ENCODE data around the gene CASZ1.

CASZ1 gene

DNA sequence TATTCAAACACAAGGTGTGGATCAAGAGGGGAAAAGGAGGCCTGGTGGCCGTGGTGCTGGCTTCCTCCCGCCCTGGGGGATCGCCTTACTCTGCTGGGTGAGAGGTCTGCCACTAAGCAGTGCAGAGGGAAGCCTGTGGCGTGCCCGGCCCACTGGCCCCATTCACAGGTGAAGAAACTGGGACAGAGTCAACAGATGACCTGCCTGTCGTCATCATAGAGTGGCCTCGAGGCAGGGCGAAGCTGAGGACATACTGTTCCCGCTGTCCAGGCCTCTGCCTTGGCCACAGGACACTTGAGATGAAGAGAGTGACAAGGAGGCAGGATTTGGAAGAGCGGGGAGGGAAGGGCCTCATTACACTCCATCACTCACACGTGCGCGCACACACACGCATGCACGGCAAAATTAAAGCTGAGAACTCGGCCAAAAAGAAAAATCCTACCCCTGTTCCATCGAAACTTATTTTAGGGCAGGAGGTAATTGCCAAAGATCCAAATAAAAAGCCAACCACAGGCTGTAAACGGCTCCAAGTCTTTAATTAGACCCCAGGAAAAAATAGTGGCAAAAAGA lies 50.5 kb downstream of the CASZ1 start:
- ATAC-seq: no peak
- no peak for DNase-seq

DNA sequence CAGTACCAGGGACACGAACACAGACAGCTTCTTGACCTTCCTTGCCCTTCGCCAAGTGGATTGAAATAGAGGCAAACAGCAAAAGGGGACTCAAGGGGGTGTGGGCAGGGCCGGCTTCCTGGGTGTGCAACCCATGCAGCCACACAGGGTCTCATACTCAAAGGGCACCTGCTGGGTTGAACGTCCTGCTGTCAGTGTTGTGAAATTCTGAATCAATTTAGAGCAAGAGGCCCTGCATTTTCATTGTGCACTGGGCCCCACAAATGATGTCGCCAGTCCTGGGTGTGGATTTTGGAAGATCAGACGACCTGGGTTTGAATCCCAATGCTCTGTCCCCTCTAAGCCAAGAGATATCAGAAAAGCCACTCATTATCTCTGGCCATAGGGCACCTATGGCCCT lies 51.1 kb downstream of the CASZ1 start:
- ATAC-seq: no peak
- DNase-seq: no peak

DNA sequence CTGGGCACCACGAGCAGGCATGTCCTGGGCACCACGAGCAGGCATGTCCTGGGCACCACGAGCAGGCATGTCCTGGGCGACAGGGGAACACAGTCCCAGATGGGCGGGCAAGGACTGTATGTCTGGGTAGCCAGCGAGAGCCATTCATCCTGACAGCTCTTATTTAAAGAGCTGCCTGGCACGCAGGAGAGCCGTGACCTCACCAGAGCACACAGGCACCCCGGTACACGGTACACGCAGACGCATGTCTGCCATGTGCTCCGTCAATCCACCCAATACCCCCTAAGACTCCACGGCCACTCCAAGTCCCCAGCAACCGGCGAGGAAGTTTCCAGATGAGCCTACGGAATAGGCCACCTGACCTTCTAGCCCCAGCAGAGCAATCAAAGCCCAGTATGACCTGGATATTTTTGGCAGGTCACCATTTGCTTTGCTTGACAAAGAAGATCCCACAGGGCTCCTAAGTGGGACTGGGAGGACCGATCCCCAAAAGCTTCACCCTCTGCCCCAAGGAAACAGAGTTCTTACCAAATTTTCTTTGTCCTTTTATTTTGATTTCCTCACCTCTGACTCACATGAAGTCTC lies 51.7 kb downstream of the CASZ1 start:
- no peak for ATAC-seq
- no peak for DNase-seq

DNA sequence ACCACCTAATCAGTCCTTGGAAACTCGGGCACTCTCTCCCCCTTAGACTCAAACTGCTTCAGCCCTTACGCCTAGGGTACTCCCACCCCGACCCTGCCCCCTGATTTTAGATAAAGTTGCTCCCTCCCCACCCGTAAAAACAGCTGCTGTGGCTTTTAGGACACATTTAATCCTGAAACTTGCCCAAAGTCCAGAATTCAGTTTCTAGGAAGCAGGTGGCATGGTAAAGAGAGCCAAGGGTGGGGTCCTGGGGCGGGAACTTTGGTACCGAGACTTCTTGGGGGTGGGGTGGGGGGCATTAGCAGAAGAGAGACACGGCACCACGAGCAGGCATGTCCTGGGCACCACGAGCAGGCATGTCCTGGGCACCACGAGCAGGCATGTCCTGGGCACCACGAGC lies 52.4 kb downstream of the CASZ1 start:
- DNase-seq: no peak
- ATAC-seq: no peak

DNA sequence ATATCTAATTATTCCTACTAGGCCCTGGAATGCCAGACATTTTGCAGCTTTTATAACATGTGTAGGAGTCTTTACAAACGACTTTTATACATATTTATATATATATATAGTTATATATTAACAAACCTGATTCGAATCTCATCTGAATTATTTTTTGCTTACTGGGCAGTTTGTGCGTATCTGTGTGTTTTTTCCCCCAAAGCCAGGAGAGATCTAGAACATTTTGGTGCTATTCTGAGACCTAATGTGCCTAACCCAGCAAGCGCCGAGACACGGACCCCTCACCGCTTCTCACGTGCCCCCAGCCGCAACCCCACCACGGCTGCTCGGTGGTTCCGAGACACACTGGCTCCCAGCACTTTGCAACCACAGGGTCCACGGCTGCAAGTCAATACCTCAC lies 54.8 kb downstream of the CASZ1 start:
- DNase-seq (no peak), ATAC-seq (no peak)

DNA sequence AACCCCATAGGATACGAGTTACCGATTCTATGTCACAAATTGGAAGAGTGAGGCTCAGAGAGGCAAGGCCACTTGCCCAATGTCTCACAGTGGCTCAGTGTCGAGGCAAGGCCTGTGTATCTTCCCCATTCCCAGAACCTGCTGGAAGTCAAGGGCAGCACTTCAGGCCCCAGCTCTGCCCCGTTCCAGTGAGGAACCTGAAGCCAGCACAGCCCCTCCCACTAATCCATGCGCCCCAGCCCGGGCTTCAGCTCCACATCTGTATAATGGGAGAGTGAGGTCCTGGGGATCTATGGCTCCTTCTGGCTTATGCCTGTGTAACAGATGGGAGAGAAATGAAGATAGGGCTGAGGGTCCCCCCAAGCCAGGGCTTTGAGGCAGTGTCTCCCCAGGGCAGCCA lies 56.3 kb downstream of the CASZ1 start:
- no peak for ATAC-seq
- DNase-seq: no peak

DNA sequence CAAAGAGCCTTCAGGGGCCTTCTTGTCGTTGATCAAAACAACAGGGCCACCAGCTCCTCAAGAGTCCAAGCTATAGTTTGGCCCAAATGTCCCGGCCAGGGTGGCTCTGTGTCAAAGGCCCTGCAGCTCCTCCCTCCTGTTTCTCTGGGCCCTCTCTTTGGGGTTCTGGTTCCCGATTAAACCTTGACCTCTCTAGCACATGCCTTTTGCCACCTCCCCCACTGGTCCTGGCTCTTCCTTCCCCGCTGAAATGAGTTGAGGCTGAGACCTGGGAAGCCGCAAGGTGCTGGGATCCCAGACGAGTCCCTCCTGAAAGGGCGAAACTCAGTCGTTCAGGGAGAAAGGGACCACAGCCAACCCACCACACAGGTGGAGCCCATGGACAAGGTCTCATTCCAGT lies 56.9 kb downstream of the CASZ1 start:
- ATAC-seq (no peak), DNase-seq (no peak)

DNA sequence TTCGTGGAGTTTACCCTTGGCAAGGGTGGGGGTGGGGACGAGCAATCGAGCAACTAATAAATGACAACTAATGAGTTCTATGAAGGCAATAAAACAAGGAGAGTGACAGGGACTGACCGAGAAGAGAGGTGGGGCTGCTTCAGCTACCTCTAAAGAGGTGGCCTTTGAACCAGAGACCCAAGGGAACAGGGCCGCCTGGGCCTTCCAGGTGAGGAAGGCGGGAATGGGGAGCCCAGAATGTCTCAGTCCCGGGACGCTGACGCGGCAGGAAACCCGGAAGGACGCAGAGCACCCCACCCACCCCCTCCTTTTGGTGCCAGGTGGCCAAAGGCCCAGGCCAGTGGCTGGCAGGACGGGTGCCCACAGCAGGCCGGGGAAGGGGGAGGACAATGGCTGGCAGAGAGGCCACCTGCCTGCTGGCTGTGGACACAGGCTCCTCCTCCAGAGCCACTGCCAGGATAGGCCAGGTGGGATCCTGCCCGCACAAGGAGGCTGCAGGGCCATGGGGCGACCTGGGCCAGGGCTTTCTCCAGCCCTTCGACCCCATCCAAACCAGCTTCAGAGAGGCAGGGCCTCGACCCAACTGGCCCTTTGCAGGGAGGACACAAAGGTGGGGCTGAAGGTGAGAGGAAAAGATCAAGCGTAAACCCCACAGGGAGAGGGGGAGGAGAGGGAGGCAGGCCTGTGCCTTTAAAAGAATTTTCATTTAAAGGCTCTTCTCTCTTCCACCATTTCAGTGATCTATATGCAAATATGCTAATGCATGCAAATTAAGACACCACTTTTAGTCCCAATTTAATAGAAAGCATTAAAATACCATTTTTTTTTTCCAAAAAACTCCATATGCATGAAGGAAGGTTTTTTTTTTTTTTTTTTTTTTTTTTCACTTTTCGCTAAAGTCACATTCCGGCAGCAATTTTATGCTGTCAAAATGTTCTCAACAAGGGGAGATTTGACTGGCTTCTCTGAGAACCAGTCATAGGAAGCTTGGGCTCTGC lies 58.1 kb downstream of the CASZ1 start:
- DNase-seq: no peak
- no peak for ATAC-seq

DNA sequence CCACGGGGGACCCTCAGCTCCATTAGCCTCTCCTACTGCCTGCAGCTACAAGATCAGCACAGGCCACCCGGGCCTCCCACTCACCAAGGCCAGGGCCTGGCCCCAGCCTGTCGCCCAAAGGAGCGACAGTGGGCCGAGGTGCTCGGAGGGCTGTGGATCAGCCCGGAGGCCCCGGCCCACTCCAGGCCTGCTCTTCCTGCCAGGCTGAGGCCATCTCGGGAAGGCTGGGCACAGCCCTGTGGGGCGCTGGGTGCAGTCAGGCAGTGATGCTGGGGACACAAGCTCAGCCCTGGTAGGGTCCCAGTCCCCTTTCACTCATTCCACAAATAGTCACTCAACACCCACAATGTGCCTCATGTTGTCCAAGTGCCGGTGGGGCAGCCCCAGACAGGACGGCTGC lies 58.8 kb downstream of the CASZ1 start:
- ATAC-seq: no peak
- no peak for DNase-seq

DNA sequence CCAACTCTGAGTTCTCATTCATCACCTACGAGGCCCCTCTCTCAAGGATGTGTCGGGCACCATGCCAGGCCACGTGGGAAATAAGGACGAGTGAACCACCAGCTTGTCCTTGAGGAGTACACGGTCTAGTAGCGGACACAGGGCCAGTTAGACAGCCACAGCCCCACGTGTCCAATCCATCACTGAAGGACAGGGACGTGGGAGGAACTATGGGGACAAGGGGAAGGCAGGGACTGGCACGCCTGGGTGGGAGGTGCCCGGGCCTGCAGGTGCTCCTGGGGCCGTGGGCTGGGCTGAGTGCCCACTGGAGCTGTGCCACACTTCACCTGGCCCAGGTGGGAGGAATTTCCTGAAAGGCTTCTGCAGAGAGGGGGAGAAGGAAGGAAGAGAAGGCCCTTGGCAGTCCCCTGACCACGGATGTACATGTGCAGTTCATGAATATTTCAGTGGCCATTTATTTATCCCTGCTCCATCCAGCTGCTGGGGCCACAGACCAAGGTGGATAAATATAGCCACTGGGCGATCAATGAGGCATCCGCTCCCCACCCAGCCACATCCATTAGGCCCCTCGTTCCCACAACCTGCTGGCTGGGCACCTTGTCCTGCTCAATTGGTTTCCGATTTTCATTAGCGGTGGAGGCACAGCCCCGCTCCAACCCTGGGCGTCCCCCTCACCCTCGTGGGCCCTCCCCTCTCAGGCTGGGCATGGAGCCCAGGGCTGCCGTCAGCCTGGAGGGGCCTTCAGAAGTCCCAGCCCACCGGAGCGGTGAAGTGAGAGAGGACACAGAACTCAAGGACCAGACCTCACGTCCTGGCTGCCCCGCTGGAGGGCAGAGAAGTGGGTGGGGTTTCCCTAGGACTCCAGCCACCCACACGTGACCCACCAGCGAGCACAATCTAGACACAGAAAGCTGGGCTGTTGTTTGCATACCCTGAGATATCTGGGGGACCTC lies 59.5 kb downstream of the CASZ1 start:
- ATAC-seq (no peak), DNase-seq (no peak)

DNA sequence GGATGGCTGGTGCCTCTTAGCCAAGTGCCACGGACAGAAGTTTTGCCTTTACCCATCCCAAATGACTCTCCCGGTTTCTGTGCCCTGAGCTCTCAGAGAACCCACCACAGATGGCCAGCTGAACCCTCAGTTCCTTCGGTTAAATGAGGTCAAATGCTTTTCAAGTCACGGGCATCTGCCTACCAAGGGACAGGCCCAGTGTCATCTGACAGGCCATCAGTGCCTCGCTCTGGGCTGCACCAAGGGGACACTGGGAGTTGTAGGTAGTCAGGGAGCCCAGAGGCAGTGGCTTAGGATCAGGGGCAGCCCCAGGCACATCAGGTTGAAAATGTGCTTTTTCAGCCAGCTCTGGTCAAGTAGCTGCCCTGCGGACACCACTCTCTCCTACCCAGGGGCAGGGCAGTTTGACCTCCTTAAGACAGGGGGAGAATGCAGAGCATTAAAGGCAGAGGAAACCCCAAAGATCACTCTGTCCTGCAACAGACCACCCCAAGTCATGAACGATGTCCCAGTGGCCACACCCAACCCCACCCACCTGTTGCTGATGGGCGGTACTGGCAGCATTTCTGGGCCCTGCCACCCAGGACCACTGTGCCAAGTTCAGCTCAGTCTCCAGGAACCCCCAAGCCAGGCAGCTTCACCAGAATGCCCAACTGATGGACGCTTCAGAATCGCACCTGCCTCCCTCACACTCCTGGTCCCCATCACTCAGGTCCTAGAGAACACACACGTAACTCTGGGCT lies 60.7 kb downstream of the CASZ1 start:
- ATAC-seq: no peak
- DNase-seq: no peak

DNA sequence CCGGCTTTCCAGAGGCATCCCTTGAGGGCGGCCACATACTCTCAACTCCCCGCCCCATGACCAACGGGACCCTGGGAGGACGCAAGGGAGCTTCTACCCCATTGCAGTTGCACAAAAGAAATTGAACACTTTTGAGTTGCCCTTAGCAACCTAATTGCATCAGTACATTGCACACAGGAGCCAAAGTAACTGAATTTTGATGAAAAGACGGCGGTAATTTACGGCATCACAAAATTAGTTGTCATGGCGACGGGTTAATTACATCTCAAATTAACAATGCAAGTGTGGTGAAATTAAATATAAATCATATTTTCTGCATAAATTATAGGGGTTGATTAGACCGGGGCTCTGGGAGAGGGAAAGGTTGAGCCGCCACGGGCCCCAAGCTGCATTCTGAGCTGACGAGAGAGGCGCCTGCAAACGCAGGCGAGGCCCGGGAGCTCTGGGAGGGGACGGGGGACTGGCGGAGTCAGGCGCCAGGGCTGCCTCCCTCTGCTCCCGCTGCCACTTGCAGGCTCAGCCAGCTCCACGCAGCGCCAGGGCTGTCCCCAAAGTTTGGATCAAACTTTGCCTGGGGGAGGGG lies 61.4 kb downstream of the CASZ1 start:
- no peak for ATAC-seq
- no peak for DNase-seq

DNA sequence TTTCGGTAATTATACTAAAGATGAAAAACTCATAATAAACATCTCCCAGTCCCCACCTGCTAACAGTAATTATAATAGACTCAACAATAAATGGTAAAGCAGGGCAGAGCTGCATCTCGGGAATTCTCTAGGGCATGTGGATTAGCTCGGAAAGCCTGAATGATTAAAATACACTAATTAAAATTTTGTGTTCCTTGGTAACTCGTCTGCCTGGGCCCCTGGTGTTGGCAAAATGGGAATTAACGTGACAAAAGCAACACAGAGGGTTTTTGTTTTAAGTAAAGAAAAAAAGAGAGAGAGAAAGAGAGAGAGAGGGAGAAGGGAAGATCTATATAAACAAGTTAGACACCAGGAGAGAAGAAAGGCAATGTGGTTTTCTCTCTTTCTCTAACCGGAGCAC lies 62.1 kb downstream of the CASZ1 start:
- DNase-seq: no peak
- no peak for ATAC-seq

DNA sequence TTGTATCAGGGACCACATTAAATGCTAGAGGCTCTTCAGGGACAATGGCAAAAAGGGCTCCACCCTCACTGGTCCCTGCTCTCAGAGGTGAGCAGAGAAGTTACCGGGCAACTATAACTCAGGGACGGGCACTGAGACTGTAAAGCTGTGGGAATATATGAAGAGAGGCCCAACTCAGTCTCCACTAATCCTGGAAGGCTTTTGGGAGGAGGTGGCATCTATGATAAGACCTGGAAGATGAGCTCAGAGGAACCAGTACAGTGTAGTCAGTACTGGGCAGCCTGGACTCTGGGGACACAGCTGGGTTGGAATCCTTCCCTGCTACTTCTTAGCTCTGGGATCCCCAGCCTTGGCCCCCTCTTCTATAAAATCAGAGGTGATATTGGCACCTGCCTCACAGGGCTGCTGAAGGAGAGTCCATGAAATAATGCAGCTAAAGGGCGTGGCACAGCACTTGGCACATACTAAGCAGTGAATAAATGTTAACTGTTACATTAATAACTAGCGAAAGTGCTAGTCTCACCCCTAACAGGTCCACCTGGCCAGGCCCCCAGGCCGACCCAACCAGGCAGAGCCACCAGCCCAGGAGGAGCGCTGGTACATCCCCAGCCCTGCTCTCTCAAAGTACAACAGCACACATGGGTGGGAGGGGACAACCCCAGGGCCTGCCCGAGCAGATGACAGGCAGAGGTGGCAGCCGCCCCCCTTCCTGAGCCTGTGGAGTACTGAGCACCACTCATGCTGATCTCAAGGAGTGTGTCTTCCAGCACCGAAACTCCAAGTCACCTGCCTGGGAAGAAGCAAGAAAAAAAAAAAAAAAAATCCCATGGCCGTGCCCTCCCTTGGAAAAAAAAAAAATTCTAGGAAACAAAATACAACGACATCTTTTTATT lies 62.7 kb downstream of the CASZ1 start:
- ATAC-seq: peak; percentile 97
- peak; percentile 71 for DNase-seq

DNA sequence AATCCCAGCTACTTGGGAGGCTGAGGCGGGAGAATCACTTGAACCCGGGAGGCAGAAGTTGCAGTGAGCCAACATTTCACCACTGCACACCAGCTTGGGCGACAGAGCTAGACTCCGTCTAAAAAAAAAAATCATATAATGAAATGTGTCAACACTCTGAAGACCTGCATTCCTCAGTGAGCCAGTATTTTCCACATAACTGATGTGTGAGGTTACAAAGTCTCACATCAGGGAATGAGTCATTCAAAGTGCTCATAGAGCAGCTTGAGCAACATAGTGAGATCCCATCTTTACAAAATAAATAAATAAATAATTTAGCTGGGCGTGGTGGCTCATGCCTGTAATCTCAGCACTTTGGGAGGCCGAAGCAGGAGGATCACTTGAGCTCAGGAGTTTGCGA lies 65.5 kb downstream of the CASZ1 start:
- DNase-seq (no peak), ATAC-seq (peak; percentile 39)

DNA sequence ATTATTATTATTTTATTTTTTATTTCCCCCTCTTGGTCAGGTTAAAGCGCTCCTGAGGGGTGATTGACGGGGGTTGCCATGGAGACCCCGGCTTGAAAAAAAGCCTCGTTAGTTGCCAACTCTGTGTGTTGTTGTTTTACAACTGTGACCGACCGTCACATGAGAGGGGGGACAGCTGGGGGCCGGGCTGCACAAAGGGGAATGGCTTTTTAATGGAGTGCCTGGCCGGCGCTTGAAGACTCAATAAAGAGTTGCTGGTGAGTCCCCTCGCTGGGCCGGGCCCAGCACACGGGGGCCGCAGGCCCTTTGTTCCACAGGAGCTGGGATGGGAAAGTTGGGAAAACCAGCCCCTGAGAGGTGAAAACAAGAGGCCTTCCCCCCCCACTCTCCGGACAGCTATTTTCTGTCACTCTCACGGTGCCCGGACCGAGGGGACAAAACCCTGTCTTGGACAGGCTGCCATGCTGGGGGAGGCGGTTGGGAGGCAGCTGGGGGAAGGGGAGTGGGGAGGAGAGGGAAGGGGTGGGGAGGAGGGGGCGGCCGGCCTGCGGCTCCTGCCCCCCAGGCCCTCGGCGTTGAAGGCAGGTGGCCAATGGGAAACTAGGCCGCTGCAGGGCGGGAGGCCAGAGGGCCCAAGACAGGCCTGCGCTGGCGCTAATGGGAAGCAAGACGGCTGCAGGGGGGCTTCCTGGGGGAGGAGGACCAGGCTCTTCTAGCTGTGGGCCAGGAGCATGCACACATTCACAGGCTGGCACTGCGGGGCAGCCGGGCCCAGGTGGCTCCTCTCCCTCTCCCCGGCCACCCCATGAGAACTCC lies 67.6 kb downstream of the CASZ1 start:
- no peak for ATAC-seq
- DNase-seq: no peak

DNA sequence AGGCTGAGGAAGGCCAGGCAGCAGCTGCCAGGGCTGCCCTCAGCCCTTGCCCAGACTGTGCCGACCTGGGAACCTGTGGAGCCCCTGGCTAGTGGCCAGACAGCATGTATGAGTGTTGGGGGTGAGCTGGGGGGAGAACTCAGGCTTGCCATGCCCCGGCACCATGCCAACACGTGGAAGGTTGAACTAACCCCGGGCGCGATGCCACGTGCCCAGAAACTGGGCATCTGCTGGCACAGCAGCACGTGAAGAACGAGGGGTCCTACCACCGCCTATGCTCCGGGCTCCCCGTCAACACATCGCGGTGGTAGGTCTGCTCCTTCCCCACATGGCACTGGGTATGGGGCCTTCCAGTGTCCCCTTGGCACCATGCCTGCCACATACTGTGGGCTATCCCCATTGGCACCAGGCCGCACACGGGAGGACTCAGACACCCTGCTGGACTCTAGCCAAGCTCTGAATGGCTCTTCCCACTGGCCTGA lies 68.7 kb downstream of the CASZ1 start:
- no peak for DNase-seq
- no peak for ATAC-seq

DNA sequence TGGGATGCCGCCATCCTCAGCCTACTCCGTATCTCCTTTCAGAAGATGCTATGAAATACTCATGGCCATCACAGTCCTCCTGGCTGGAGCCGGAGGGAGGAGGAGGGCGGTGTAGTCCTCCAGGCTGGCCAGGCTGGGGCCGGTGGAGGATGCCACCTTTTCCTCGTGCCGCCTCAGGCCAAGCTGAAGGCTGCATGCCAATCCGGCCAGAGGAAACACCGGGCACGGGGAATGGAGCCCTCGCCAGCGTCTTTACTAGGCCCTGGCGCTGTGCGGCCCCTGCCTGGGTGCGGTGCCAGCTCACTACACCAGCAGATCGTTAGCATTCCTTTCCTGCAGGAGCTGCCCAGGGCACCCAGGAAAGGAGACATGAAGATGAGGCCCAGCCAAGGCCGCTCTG lies 70.1 kb downstream of the CASZ1 start:
- DNase-seq (no peak), ATAC-seq (no peak)
